Measurements from ENCODE around the gene MARCKSL1.
"Not testable (repeated sequence)": the region's sequence is repeated elsewhere in the genome, so short reads cannot be mapped to it uniquely, and the experiment has no call there.

The MARCKSL1 gene

DNA sequence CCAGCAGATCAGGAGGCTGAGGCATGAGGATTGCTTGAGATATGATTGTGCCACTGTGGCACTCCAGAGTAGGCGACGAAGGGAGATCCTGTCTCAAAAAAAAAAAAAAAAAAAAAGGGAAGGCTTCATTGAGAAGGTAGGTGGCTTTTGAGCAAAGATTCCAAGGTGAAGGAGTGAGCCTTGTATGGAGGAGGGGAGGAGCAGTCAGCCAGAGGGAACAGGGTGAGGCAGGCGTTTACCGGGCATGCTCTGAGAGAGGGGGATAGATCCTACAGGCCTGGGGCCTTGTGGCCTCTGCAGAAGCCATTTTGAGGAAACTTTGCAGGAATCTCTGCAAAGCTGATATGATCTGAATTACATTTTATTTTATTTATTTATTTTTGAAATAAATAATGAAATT is 49.3 kb downstream of the MARCKSL1 start:
- DNase-seq: no peak
- H3K36me3 ChIP-seq: no peaks in the 10 kb centered on the region
- no peak for TF ChIP-seq CTCF (IDR thresholded peaks at IDR 0.05; ENCODE audit: low read depth, low read length)
- no peak overlapping the region for H3K4me3 ChIP-seq (ENCODE audit: low read depth, low read length)
- H3K27ac ChIP-seq: no peak overlapping the region
- no peaks in the 10 kb centered on the region for H3K9me3 ChIP-seq (ENCODE audit: severe bottlenecking)
- H3K27me3 ChIP-seq (ENCODE audit: insufficient read depth, low read depth, severe bottlenecking): no peaks in the 10 kb centered on the region

GRCh38 chr1:32285658-32286057 is 50.4 kb downstream of the MARCKSL1 start:
- Histone ChIP-seq H3K36me3 (no peaks in the 10 kb centered on the region), H3K27me3 (ENCODE audit: insufficient read depth, low read depth, severe bottlenecking) (no peaks in the 10 kb centered on the region), H3K9me3 (ENCODE audit: severe bottlenecking) (no peaks in the 10 kb centered on the region), H3K27ac (no peak overlapping the region), H3K4me3 (ENCODE audit: low read depth, low read length) (no peak overlapping the region)
- no peak for TF ChIP-seq CTCF (IDR thresholded peaks at IDR 0.05; ENCODE audit: low read depth, low read length)
- DNase-seq: no peak

DNA sequence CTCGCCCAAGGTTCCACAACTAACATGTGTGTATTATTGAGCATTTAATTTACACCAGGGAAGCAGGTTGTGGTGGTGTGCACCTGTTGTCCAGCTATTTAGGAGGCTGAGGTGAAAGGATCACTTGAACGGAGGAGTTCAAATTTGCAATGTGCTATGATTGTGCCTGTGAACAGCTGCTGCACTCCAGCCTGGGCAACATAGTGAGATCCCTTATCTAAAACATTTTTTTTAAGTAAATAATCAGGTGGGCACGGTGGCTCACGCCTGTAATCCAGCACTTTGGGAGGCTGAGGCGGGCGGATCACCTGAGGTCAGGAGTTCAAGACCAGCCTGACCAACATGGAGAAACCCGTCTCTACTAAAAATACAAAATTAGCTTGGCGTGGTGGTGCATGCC is 51.3 kb downstream of the MARCKSL1 start:
- H3K36me3 ChIP-seq; H3K4me3 ChIP-seq (ENCODE audit: low read depth, low read length): not testable (repeated sequence)

More for the DNA sequence above, 51.3 kb downstream of the MARCKSL1 start:
- H3K27ac ChIP-seq; DNase-seq; H3K27me3 ChIP-seq (ENCODE audit: insufficient read depth, low read depth, severe bottlenecking); H3K9me3 ChIP-seq (ENCODE audit: severe bottlenecking): not testable (repeated sequence)

All from WERI-Rb-1 (cell line).